Neural progenitor cell (in vitro differentiated cells): ENCODE measurements around the gene MILR1. TPM values are rescaled to one million over a fixed set of nuclear protein-coding genes. Genes with fewer than 3 reads are reported as not detected.
"Not testable (repeated sequence)": the region's sequence is repeated elsewhere in the genome, so short reads cannot be mapped to it uniquely, and the experiment has no call there.

Experiments
- DNase-seq: peaks from one replicate; pipeline ENCODE4 v3.0.0-alpha.2; 2016; ENCODE audit warnings: low spot score
- H2AFZ ChIP-seq: fragments of 200-600 bp; sonication (generic); replicated peaks from 2 replicates; pipeline ENCODE4 v1.6.1; 2016; ENCODE audit warnings: antibody characterized with exemption
- H3F3A ChIP-seq: fragments of 200-600 bp; sonication (generic); 2 replicates; pipeline ENCODE4 v1.6.1; 2016; ENCODE audit warnings: antibody characterized with exemption, low read depth
- H3K27ac ChIP-seq: fragments of 200-600 bp; sonication (generic); 2 replicates; pipeline ENCODE4 v1.5.1; 2016; ENCODE audit warnings: mild to moderate bottlenecking
- H3K27me3 ChIP-seq: fragments of 200-600 bp; sonication (generic); 2 replicates; pipeline ENCODE4 v1.6.1; 2016; ENCODE audit warnings: mild to moderate bottlenecking, moderate library complexity
- H3K36me3 ChIP-seq: fragments of 200-600 bp; sonication (generic); 2 replicates; pipeline ENCODE4 v1.5.1; 2016
- H3K4me1 ChIP-seq: fragments of 200-600 bp; sonication (generic); 2 replicates; pipeline ENCODE4 v1.6.1; 2016; ENCODE audit warnings: mixed run types
- H3K4me2 ChIP-seq: fragments of 200-600 bp; sonication (generic); 2 replicates; pipeline ENCODE4 v1.6.1; 2016
- H3K4me3 ChIP-seq: fragments of 200-600 bp; sonication (generic); 2 replicates; pipeline ENCODE4 v1.5.1; 2016
- H3K79me2 ChIP-seq: fragments of 200-600 bp; sonication (generic); 2 replicates; pipeline ENCODE4 v1.6.1; 2016; ENCODE audit warnings: low read depth
- H3K9ac ChIP-seq: fragments of 200-600 bp; sonication (generic); 2 replicates; pipeline ENCODE4 v1.6.1; 2016
- H3K9me3 ChIP-seq: fragments of 200-600 bp; sonication (generic); 2 replicates; pipeline ENCODE4 v1.5.1; 2016; ENCODE audit warnings: low read depth
- H4K20me1 ChIP-seq: fragments of 200-600 bp; sonication (generic); 2 replicates; pipeline ENCODE4 v1.6.1; 2016; ENCODE audit warnings: low read depth
- H3K27ac Mint-ChIP-seq: 3 replicates; pipeline ENCODE4 v1.8.0; 2021; ENCODE audit warnings: mixed read lengths
- H3K27me3 Mint-ChIP-seq: 2 replicates; pipeline ENCODE4 v1.8.0; 2022; ENCODE audit warnings: low read depth, mild to moderate bottlenecking, inconsistent platforms, moderate library complexity, mixed read lengths; ENCODE audit not compliant: insufficient read depth
- H3K36me3 Mint-ChIP-seq: 3 replicates; pipeline ENCODE4 v1.8.0; 2021; ENCODE audit warnings: mixed read lengths
- H3K4me1 Mint-ChIP-seq: 3 replicates; pipeline ENCODE4 v1.8.0; 2021; ENCODE audit warnings: mixed read lengths
- H3K4me3 Mint-ChIP-seq: 3 replicates; pipeline ENCODE4 v1.8.0; 2021; ENCODE audit warnings: mild to moderate bottlenecking, moderate library complexity, mixed read lengths
- H3K9me3 Mint-ChIP-seq: 3 replicates; pipeline ENCODE4 v1.8.0; 2020; ENCODE audit warnings: mixed read lengths
- CTCF ChIP-seq: fragments of 200-600 bp; sonication (generic); IDR thresholded peaks from 2 replicates; pipeline ENCODE4 v1.5.1; 2017; ENCODE audit warnings: antibody characterized with exemption, mild to moderate bottlenecking
- EZH2 ChIP-seq: fragments of 200-600 bp; sonication (generic); IDR thresholded peaks from 2 replicates; pipeline ENCODE4 v1.6.1; 2017; ENCODE audit warnings: antibody characterized with exemption, mild to moderate bottlenecking, moderate library complexity
- EZH2phosphoT487 ChIP-seq: fragments of 200-600 bp; sonication (generic); IDR thresholded peaks from 2 replicates; pipeline ENCODE4 v1.6.1; 2017; ENCODE audit warnings: antibody characterized with exemption
- total RNA-seq: library from RNA; depleted of rRNA; stranded (reverse); fragments of >200 nt; gene quantifications from 2 replicates; pipeline ENCODE4 v1.2.3, GENCODE V29; 2015; ENCODE audit warnings: low replicate concordance

Gene MILR1
- total RNA-seq, 1 donor from 2014 or later = not detected

DNA sequence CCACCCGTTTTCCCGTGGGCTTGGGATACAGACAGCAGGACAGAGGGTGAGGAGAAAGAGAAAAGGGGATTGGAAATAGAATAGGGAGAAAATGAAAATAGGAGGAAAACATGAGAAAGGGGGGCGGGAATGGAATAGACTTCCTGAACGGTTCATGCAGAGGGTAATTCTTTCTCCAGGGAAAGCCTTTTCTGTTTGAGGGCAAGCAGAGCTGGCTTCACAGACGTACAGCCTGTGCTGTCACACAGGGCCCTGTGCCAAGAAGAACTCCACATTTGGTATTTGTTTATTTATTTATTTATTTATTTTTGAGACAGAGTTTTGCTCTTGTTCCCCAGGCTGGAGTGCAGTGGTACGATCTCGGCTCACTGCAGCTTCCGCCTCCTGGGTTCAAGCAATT, 12.0 kb downstream of the MILR1 start:
- Histone ChIP-seq H4K20me1 (no peaks in the 10 kb centered on the region), H3K4me1 (no peaks in the 10 kb centered on the region), H3K4me2 (no peak overlapping the region), H2AFZ (no peak overlapping the region), H3F3A (no peaks in the 10 kb centered on the region), H3K9me3 (no peaks in the 10 kb centered on the region), H3K4me3 (no peak overlapping the region), H3K79me2 (no peaks in the 10 kb centered on the region), H3K9ac (no peak overlapping the region), H3K27ac (no peak overlapping the region), H3K36me3 (no peaks in the 10 kb centered on the region), H3K27me3 (no peaks in the 10 kb centered on the region)
- Mint-ChIP-seq H3K9me3 (no peaks in the 10 kb centered on the region), H3K36me3 (no peaks in the 10 kb centered on the region), H3K27ac (no peak overlapping the region), H3K4me3 (no peak overlapping the region), H3K4me1 (no peaks in the 10 kb centered on the region), H3K27me3 (peaks cover 2% of the 10 kb centered on the region)
- no peak for TF ChIP-seq CTCF
- no peak for TF ChIP-seq EZH2
- TF ChIP-seq EZH2phosphoT487 = no peak
- DNase-seq = no peak

DNA sequence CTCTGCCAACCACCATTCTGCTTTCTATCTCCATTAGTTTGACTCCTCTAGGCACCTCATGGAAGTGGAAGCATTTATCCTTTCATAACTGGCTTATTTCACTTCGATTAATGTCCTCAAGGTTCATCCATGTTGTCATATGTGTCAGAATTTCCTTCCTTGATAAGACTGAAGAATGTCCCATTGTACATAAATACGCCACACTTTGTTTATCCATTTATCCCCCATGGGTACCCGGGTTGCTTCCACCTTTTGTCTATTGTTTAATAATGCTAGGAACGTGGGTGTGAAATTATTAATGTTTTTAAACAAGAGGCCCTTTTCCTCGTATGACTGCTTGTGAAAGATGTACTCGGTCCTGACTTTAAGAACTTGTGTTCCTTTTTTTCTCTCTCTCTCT, 12.9 kb downstream of the MILR1 start:
- Histone ChIP-seq H4K20me1 (no peaks in the 10 kb centered on the region), H3K9me3 (no peaks in the 10 kb centered on the region), H3K9ac (no peak overlapping the region), H2AFZ (no peak overlapping the region), H3K4me2 (no peak overlapping the region), H3K4me1 (no peaks in the 10 kb centered on the region), H3F3A (no peaks in the 10 kb centered on the region), H3K27ac (no peak overlapping the region), H3K27me3 (no peaks in the 10 kb centered on the region), H3K79me2 (no peaks in the 10 kb centered on the region), H3K4me3 (no peak overlapping the region), H3K36me3 (no peaks in the 10 kb centered on the region)
- TF ChIP-seq CTCF (no peak), EZH2phosphoT487 (no peak), EZH2 (no peak)
- Mint-ChIP-seq H3K27me3 (peaks cover 6% of the 10 kb centered on the region), H3K4me3 (no peak overlapping the region), H3K4me1 (no peaks in the 10 kb centered on the region), H3K27ac (no peak overlapping the region), H3K9me3 (no peaks in the 10 kb centered on the region), H3K36me3 (no peaks in the 10 kb centered on the region)
- no peak for DNase-seq

GRCh38 chr17:64466019-64466735, 17.3 kb downstream of the MILR1 start:
- Histone ChIP-seq H3K27me3 (no peaks in the 10 kb centered on the region), H3K9me3 (no peaks in the 10 kb centered on the region), H2AFZ (peak overlapping the region; percentile 26), H3F3A (peaks cover 15% of the 10 kb centered on the region), H3K9ac (no peak overlapping the region), H3K36me3 (no peaks in the 10 kb centered on the region), H4K20me1 (no peaks in the 10 kb centered on the region), H3K4me2 (no peak overlapping the region), H3K27ac (no peak overlapping the region), H3K79me2 (no peaks in the 10 kb centered on the region), H3K4me3 (no peak overlapping the region), H3K4me1 (peaks cover 10% of the 10 kb centered on the region)
- no peaks in the 10 kb centered on the region for H3K36me3 Mint-ChIP-seq
- no peak overlapping the region for H3K4me3 Mint-ChIP-seq
- peak; percentile 23 for DNase-seq
- H3K9me3 Mint-ChIP-seq = no peaks in the 10 kb centered on the region
- no peak overlapping the region for H3K27ac Mint-ChIP-seq
- TF ChIP-seq EZH2phosphoT487 (no peak), CTCF (no peak), EZH2 (no peak)
- H3K4me1 Mint-ChIP-seq = peaks cover 5% of the 10 kb centered on the region
- H3K27me3 Mint-ChIP-seq = peaks cover 4% of the 10 kb centered on the region

GRCh38 chr17:64466834-64467233, 17.9 kb downstream of the MILR1 start:
- H3K4me1 ChIP-seq = peaks cover 10% of the 10 kb centered on the region

More at GRCh38 chr17:64466834-64467233, 17.9 kb downstream of the MILR1 start:
- not testable (repeated sequence) for H3K36me3 ChIP-seq, H3K9ac ChIP-seq, H3K36me3 Mint-ChIP-seq, H3K27ac Mint-ChIP-seq, H3K4me2 ChIP-seq, H3K9me3 ChIP-seq, H3K4me3 ChIP-seq, H3K4me1 Mint-ChIP-seq, H3K4me3 Mint-ChIP-seq, H3K27me3 ChIP-seq, H2AFZ ChIP-seq, H4K20me1 ChIP-seq, H3K9me3 Mint-ChIP-seq, H3K27ac ChIP-seq, DNase-seq, H3K27me3 Mint-ChIP-seq, H3K79me2 ChIP-seq
- peaks cover 21% of the 10 kb centered on the region for H3F3A ChIP-seq
